Cardiac muscle cell (in vitro differentiated cells and primary cell): ENCODE data around the gene SERINC5. TPM values are rescaled to one million over a fixed set of nuclear protein-coding genes. Genes with fewer than 3 reads are reported as not detected.
A peak's percentile ranks its signal among the peaks of the same experiment; 100 is the strongest.

ENCODE experiments used
- DNase-seq, 2 donors: peaks; one replicate each; pipeline versions ENCODE4 v3.0.0 to v3.0.0-alpha.2; 2010 to 2017; ENCODE audit warnings: low read depth in 1 of 2, low spot score in 1 of 2
- H3K27ac ChIP-seq: fragments of 200-600 bp; sonication (generic); 2 replicates; pipeline ENCODE4 v1.5.1; 2016
- H3K27me3 ChIP-seq: fragments of 200-600 bp; sonication (generic); 2 replicates; pipeline ENCODE4 v1.6.0; 2016; ENCODE audit warnings: control low read depth
- H3K36me3 ChIP-seq: fragments of 200-600 bp; sonication (generic); 2 replicates; pipeline ENCODE4 v1.5.1; 2016; ENCODE audit warnings: control low read depth
- H3K4me1 ChIP-seq: fragments of 200-600 bp; sonication (generic); 2 replicates; pipeline ENCODE4 v1.8.1; 2017; ENCODE audit warnings: low read depth, mild to moderate bottlenecking, mixed run types
- H3K4me3 ChIP-seq: fragments of 200-600 bp; sonication (generic); 2 replicates; pipeline ENCODE4 v1.5.1; 2016; ENCODE audit warnings: mild to moderate bottlenecking
- H3K9me3 ChIP-seq: fragments of 200-600 bp; sonication (generic); 2 replicates; pipeline ENCODE4 v1.5.1; 2017; ENCODE audit warnings: low read depth, mild to moderate bottlenecking, control low read depth
- polyA plus RNA-seq: library from polyadenylated mRNA; unstranded; fragments of >200 nt; fragmentation: Nextera tagmentation; extraction: Ambion mirVana; gene quantifications from 2 replicates; pipeline ENCODE4 v1.2.1, GENCODE V29; 2016
- total RNA-seq: library from RNA; depleted of rRNA; stranded (reverse); fragments of >200 nt; gene quantifications from 2 replicates; pipeline ENCODE4 v1.2.3, GENCODE V29; 2016
- TF ChIP-seq, protein P1 (sequence below): IDR thresholded peaks from 2 replicates; pipeline ENCODE4 v1.5.1; 2012; ENCODE audit warnings: low read depth, mild to moderate bottlenecking, low read length

SERINC5 gene
- total and polyA plus RNA-seq, 2 experiments from 2014 or later: 10.8 to 33.6 TPM

GRCh38 chr5:80072103-80073073, 183.5 kb downstream of the SERINC5 start:
- H3K4me3 ChIP-seq: no peak overlapping the region
- no peaks in the 10 kb centered on the region for H3K9me3 ChIP-seq
- H3K36me3 ChIP-seq: no peaks in the 10 kb centered on the region
- TF ChIP-seq, protein P1, sequence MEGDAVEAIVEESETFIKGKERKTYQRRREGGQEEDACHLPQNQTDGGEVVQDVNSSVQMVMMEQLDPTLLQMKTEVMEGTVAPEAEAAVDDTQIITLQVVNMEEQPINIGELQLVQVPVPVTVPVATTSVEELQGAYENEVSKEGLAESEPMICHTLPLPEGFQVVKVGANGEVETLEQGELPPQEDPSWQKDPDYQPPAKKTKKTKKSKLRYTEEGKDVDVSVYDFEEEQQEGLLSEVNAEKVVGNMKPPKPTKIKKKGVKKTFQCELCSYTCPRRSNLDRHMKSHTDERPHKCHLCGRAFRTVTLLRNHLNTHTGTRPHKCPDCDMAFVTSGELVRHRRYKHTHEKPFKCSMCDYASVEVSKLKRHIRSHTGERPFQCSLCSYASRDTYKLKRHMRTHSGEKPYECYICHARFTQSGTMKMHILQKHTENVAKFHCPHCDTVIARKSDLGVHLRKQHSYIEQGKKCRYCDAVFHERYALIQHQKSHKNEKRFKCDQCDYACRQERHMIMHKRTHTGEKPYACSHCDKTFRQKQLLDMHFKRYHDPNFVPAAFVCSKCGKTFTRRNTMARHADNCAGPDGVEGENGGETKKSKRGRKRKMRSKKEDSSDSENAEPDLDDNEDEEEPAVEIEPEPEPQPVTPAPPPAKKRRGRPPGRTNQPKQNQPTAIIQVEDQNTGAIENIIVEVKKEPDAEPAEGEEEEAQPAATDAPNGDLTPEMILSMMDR: no peak
- no peak for DNase-seq
- H3K27me3 ChIP-seq: no peaks in the 10 kb centered on the region
- no peak overlapping the region for H3K27ac ChIP-seq
- peaks cover 11% of the 10 kb centered on the region for H3K4me1 ChIP-seq

DNA sequence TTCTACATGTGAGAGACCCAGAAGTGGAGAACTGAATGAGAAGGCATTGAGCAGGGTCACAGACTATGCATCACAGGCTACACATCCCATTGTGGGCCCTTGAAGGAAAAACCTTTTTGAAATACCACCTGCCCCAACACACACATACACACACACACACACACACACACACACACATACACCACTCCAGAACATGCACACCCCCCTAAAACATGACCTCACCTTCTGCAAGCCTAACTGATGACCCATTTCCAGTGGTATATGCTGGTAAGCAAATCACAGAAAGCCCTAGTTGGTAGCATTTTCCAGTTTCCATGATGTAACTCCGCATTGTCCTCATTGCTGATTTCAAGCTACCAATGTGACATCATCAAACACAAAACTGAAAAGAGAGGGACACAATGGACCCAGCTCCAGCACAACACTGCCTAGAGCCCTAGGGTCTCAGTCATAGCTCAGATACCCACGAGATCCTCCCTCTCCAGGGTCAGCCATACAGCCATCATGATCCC, 184.3 kb downstream of the SERINC5 start:
- DNase-seq: no peak
- H3K4me3 ChIP-seq: no peak overlapping the region
- H3K27me3 ChIP-seq: no peaks in the 10 kb centered on the region
- no peak overlapping the region for H3K27ac ChIP-seq
- peaks cover 4% of the 10 kb centered on the region for H3K4me1 ChIP-seq
- TF ChIP-seq, protein P1: no peak
- H3K36me3 ChIP-seq: no peaks in the 10 kb centered on the region
- no peaks in the 10 kb centered on the region for H3K9me3 ChIP-seq

GRCh38 chr5:80070338-80071056, 185.4 kb downstream of the SERINC5 start:
- Histone ChIP-seq H3K4me1 (no peaks in the 10 kb centered on the region), H3K27me3 (no peaks in the 10 kb centered on the region), H3K9me3 (no peaks in the 10 kb centered on the region), H3K4me3 (no peak overlapping the region), H3K27ac (no peak overlapping the region), H3K36me3 (no peaks in the 10 kb centered on the region)
- TF ChIP-seq, protein P1: no peak
- DNase-seq: no peak

DNA sequence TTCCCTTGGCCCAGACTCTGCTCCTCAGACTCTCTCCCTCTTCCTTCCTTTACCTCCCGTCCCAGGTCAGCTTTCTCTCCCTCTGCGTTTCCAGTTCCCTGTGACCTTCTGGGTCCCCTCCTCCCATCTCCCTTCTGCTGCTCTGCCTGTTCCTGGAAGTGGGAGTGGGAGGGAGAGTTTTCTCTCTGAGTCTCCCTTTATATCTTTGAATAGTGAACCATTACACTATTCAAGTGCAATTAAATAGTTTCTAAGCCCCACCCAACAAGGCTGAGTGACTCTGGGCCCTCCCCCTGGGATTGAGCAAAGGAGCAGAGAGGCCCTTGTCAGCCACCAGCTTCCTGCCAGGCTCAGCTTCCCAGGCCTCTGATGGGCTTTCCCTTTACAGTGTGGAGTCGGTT, 185.9 kb downstream of the SERINC5 start:
- TF ChIP-seq, protein P1: no peak
- H3K27ac ChIP-seq: peak overlapping the region; percentile 47
- H3K4me3 ChIP-seq: no peak overlapping the region
- no peaks in the 10 kb centered on the region for H3K27me3 ChIP-seq
- H3K36me3 ChIP-seq: no peaks in the 10 kb centered on the region
- no peaks in the 10 kb centered on the region for H3K4me1 ChIP-seq
- peak in 1 of 2 donors; percentile 29 for DNase-seq
- no peaks in the 10 kb centered on the region for H3K9me3 ChIP-seq

DNA sequence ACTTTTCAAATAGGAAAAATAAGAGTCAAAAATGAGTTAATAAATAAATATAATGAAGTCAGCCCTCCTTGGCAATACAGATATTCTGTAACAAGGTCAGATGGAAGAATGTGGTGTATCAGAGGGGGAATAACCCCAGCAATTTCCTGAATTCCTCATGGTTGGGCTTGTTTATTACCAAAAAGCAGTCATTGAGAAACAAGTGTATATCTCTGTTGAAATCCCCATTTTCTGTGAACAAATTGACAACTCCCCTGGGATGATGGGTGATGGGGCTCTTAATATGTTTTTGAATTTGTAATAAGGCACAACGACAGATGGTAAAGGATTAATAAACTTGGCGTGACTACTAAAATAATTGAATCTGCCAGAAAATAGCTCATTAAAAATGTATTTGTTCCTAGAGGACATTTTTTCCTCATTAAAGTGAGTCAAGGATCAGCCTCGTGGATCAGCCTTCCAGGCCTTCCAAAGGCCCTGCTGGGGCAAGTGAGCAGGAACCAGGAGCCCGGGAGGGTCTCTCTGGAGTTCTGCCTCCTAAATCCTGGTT, 186.5 kb downstream of the SERINC5 start:
- Histone ChIP-seq H3K36me3 (no peaks in the 10 kb centered on the region), H3K27ac (peak overlapping the region; percentile 47), H3K9me3 (no peaks in the 10 kb centered on the region), H3K27me3 (no peaks in the 10 kb centered on the region), H3K4me3 (no peak overlapping the region), H3K4me1 (no peaks in the 10 kb centered on the region)
- peak in 1 of 2 donors; percentile 34 for DNase-seq
- TF ChIP-seq, protein P1: no peak
